Measurements from ENCODE around the gene APOH.

DNA sequence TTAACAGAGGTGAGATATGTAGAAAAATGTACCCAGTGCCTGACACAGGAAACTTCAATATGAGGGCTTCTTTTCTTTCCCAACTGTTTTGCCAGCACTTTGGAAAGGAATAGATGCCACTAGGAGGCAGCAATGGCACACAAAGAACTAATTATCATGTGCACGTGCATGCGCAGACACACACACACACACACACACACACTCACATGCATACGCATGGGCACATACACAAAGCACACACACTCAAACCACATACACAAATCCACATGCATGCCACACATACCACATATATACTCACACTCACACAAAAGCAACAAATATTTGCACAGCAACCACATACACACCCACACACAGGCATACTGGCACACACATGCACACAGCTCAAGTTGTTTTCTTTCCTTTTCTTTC is 28.5 kb downstream of the APOH start:
- no peak for TF ChIP-seq POLR2A (IDR thresholded peaks at IDR 0.05)
- TF ChIP-seq, protein P1, sequence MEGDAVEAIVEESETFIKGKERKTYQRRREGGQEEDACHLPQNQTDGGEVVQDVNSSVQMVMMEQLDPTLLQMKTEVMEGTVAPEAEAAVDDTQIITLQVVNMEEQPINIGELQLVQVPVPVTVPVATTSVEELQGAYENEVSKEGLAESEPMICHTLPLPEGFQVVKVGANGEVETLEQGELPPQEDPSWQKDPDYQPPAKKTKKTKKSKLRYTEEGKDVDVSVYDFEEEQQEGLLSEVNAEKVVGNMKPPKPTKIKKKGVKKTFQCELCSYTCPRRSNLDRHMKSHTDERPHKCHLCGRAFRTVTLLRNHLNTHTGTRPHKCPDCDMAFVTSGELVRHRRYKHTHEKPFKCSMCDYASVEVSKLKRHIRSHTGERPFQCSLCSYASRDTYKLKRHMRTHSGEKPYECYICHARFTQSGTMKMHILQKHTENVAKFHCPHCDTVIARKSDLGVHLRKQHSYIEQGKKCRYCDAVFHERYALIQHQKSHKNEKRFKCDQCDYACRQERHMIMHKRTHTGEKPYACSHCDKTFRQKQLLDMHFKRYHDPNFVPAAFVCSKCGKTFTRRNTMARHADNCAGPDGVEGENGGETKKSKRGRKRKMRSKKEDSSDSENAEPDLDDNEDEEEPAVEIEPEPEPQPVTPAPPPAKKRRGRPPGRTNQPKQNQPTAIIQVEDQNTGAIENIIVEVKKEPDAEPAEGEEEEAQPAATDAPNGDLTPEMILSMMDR (IDR thresholded peaks at IDR 0.05), result peak; percentile 28 to 94 (median 67)

Data from adrenal gland (tissue), 5 donors.